Endothelial cell of umbilical vein (primary cell): ENCODE measurements around the gene TRPC4AP. TPM values are rescaled to one million over a fixed set of nuclear protein-coding genes. Genes with fewer than 3 reads are reported as not detected.

Source experiments
- BruUV-seq: library from RNA; stranded (reverse); fragments of 400-500 nt; replicated peaks from 2 replicates; lab custom pipeline; 2021; lab: Mats Ljungman, UMichigan
- CTCF ChIA-PET: fragments of 300-600, 350-600 bp; sonication (Branson Sonifier 250); formaldehyde crosslinking; loops from one replicate; lab custom pipeline; 2021; ENCODE audit warnings: antibody characterized with exemption, inconsistent platforms; lab: Charles Lee
- POLR2A ChIA-PET: fragments of 300-600, 350-600 bp; sonication (Branson Sonifier 250); formaldehyde crosslinking; loops from one replicate; lab custom pipeline; 2021; ENCODE audit warnings: antibody characterized with exemption, inconsistent platforms; lab: Charles Lee
- DNase-seq: peaks from one replicate; pipeline ENCODE4 v3.0.0-alpha.2; 2011; ENCODE audit warnings: low read depth, low spot score
- FAIRE-seq: peaks from 2 replicates; lab custom pipeline; 2011; peaks lifted over from hg19 to GRCh38; lab: Jason Lieb, UNC
- H2AFZ ChIP-seq: 2 replicates; pipeline ENCODE4 v1.6.0; 2012; ENCODE audit warnings: low read depth, low read length, control low read depth, inconsistent platforms
- H3K27ac ChIP-seq: 2 replicates; pipeline ENCODE4 v1.5.1; 2011; ENCODE audit warnings: low read depth, mild to moderate bottlenecking, control low read depth, low read length, moderate library complexity; ENCODE audit not compliant: insufficient read depth
- H3K27me3 ChIP-seq, 2 experiments: 2 replicates each; pipeline versions ENCODE4 v1.6.0 to v1.6.1; 2011; ENCODE audit warnings: low read length in 2 of 2, mixed read lengths in 1 of 2; ENCODE audit not compliant: control insufficient read depth in 2 of 2, insufficient read depth in 2 of 2
- H3K36me3 ChIP-seq, 2 experiments: 2 replicates in 1 of 2; 3 replicates in 1 of 2; pipeline ENCODE4 v1.5.1; 2011; ENCODE audit warnings: low read length in 2 of 2, mild to moderate bottlenecking in 1 of 2, moderate library complexity in 1 of 2; ENCODE audit not compliant: control insufficient read depth in 2 of 2, insufficient read depth in 2 of 2; ENCODE audit errors: extremely low read depth in 1 of 2
- H3K4me1 ChIP-seq: 3 replicates; pipeline ENCODE4 v1.5.1; 2011; ENCODE audit warnings: mild to moderate bottlenecking, low read length; ENCODE audit not compliant: control insufficient read depth, insufficient read depth; ENCODE audit errors: extremely low read depth
- H3K4me2 ChIP-seq: 2 replicates; pipeline ENCODE4 v1.6.1; 2011; ENCODE audit warnings: low read length, control low read depth, mixed read lengths; ENCODE audit not compliant: insufficient read depth
- H3K4me3 ChIP-seq, 3 experiments: fragments of 200-600 bp in 1 of 3; sonication (generic), shearing (Covaris generic) in 1 of 3; replicated peaks in 1 of 3; 2 replicates each; pipeline ENCODE4 v1.5.1; 2011 to 2016; ENCODE audit warnings: control low read depth in 3 of 3, low read length in 3 of 3, mild to moderate bottlenecking in 2 of 3, inconsistent platforms in 1 of 3, low read depth in 1 of 3, moderate library complexity in 1 of 3; ENCODE audit not compliant: insufficient read depth in 1 of 3
- H3K79me2 ChIP-seq: 2 replicates; pipeline ENCODE4 v1.6.0; 2012; ENCODE audit warnings: low read length, inconsistent platforms; ENCODE audit not compliant: control insufficient read depth, insufficient read depth
- H3K9ac ChIP-seq: replicated peaks from 2 replicates; pipeline ENCODE3; 2011; ENCODE audit warnings: low read length, control low read depth; ENCODE audit not compliant: insufficient read depth; ENCODE audit errors: extremely low read depth
- H3K9me1 ChIP-seq: replicated peaks from 3 replicates; pipeline ENCODE4 v1.6.0; 2011; ENCODE audit warnings: mild to moderate bottlenecking, low read length; ENCODE audit not compliant: control insufficient read depth, insufficient read depth; ENCODE audit errors: extremely low read depth
- H3K9me3 ChIP-seq: replicated peaks from 2 replicates; pipeline ENCODE4 v1.5.1; 2012; ENCODE audit warnings: low read length, inconsistent platforms; ENCODE audit not compliant: control insufficient read depth, insufficient read depth
- H4K20me1 ChIP-seq: replicated peaks from 2 replicates; pipeline ENCODE3; 2011; ENCODE audit warnings: mild to moderate bottlenecking, low read length; ENCODE audit not compliant: control insufficient read depth, insufficient read depth; ENCODE audit errors: extremely low read depth
- EZH2 ChIP-seq: IDR thresholded peaks from 2 replicates; pipeline ENCODE4 v1.6.1; 2012; ENCODE audit warnings: borderline replicate concordance, low read depth, mild to moderate bottlenecking, moderate library complexity, low read length, inconsistent platforms; ENCODE audit not compliant: severe bottlenecking
- FOS ChIP-seq: IDR thresholded peaks from 2 replicates; pipeline ENCODE4 v1.6.1; 2011; ENCODE audit warnings: mild to moderate bottlenecking, low read length, moderate library complexity, borderline replicate concordance; ENCODE audit not compliant: insufficient read depth
- GATA2 ChIP-seq: IDR thresholded peaks from 2 replicates; pipeline ENCODE4 v1.7.0; 2011; ENCODE audit warnings: low read depth, mild to moderate bottlenecking, moderate library complexity, mixed read lengths, low read length; ENCODE audit not compliant: insufficient read length, insufficient read depth
- JUN ChIP-seq: IDR thresholded peaks from 2 replicates; pipeline ENCODE4 v1.6.1; 2011; ENCODE audit warnings: borderline replicate concordance, low read depth; ENCODE audit not compliant: insufficient read length, insufficient read depth
- MYC ChIP-seq: IDR thresholded peaks from one replicate; pipeline ENCODE4 v1.6.1; 2011; ENCODE audit warnings: mild to moderate bottlenecking, low read depth, low read length
- POLR2A ChIP-seq: IDR thresholded peaks from 2 replicates; pipeline ENCODE4 v1.6.1; 2012; ENCODE audit warnings: low read depth, mild to moderate bottlenecking, control low read depth, low read length
- POLR2AphosphoS5 ChIP-seq: IDR thresholded peaks from 2 replicates; pipeline ENCODE4 v1.6.1; 2012; ENCODE audit warnings: low read depth, mild to moderate bottlenecking, control low read depth, low read length, moderate library complexity; ENCODE audit not compliant: insufficient read depth
- dilution Hi-C: fragments of 300-500 bp; cut with MboI; formaldehyde crosslinking; loops from one replicate; pipeline ENCODE4 v1.15.0; 2019; ENCODE audit warnings: low sequenced_read_pairs; ENCODE audit not compliant: extremely low pct_ligation_motif_present
- intact Hi-C: fragments of 100-400 bp; cut with micrococcal nuclease; formaldehyde crosslinking; loops from one replicate; pipeline ENCODE4 v1.10.0; 2022
- polyA plus RNA-seq, 4 experiments: library from polyadenylated mRNA; depleted of rRNA in 3 of 4; stranded (reverse) in 3 of 4; unstranded in 1 of 4; fragments of >200 nt; gene quantifications; 2 replicates each; pipeline versions ENCODE4 v1.2.1 to v1.2.3, GENCODE V29; 2011 to 2012; ENCODE audit warnings: missing spikeins in 1 of 4
- total RNA-seq: library from RNA; stranded (reverse); gene quantifications from 2 replicates; pipeline ENCODE4 v1.2.3, GENCODE V29; 2021
- TF ChIP-seq, protein P1 (sequence below), 2 donors: IDR thresholded peaks; 1 replicate in 1 of 2; 2 replicates in 1 of 2; pipeline ENCODE4 v1.5.1; 2011; ENCODE audit warnings: low read length in 2 of 2, mild to moderate bottlenecking in 2 of 2, moderate library complexity in 2 of 2, control low read depth in 1 of 2, inconsistent platforms in 1 of 2, low read depth in 1 of 2; ENCODE audit not compliant: insufficient read depth in 1 of 2; ENCODE audit errors: extremely low read depth in 1 of 2
- TF ChIP-seq, protein P2 (sequence below): IDR thresholded peaks from 2 replicates; pipeline ENCODE4 v1.6.1; 2011; ENCODE audit not compliant: insufficient read depth, insufficient read length

TRPC4AP gene
- total and polyA plus RNA-seq, 2 donors (not counting 3 experiments of a cell fraction or from before 2014, with no cell fraction given): 89.0 to 103 TPM

DNA sequence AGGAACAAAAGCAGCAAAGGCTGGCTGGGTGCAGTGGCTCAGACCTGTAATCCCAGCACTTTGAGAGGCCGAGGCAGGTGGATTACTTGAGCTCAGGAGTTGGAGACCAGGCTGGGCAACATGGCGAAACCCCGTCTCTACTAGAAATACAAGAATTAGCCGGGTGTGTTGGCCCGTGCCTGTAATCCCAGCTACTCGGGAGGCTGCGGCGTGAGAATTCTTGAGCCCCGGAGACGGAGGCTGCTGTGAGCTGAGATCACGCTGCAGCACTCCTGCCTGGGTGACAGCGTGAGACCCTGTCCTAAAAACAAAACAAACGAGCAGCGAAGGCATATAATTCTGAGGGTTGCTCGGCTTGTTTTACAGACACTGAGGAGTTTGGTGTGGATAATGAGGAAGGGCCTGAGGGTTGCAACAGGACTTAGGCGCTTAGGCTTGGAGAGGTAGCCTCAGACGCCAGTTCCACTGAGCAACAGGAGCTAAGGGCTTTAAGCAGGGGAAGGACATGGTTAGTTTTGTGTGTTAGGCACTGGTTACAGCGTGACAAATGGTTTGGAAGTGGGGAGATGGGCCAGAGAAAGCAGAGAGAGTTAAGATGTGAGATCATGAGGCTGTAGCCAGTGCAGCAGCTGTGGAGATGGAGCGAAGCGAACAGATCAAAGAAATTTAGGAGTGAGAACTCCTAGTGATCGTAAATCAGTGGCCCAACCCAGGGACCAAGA, 135.7 kb downstream of the TRPC4AP start:
- dilution Hi-C loops: no loop called here
- Histone ChIP-seq H3K9me1 (no peaks in the 10 kb centered on the region), H3K4me1 (peaks cover 17% of the 10 kb centered on the region), H3K4me2 (no peak overlapping the region), H3K79me2 (peaks cover 6% of the 10 kb centered on the region), H3K27me3 (no peaks in the 10 kb centered on the region), H3K27ac (no peak overlapping the region), H2AFZ (no peak overlapping the region), H4K20me1 (no peaks in the 10 kb centered on the region), H3K9ac (no peak overlapping the region), H3K36me3 (no peaks in the 10 kb centered on the region), H3K4me3 (no peak overlapping the region), H3K9me3 (no peaks in the 10 kb centered on the region)
- BruUV-seq: no TSS peak
- ChIA-PET POLR2A (interaction anchor here (0.6 to 1.5 kb wide), 2 partner anchors 83 kb away, joined by 3 to 7 read pairs; no protein-coding TSS in a partner anchor), CTCF (interaction anchor here (1.2 to 5.8 kb wide), 7 partner anchors 14 to 121 kb away, joined by 6 to 182 read pairs (median 8); partner anchors contain the start of genes ACSS2 and GGT7)
- DNase-seq: no peak
- intact Hi-C loops: loop anchor here (5.0 kb wide), 1 partner anchor 125 kb away; no protein-coding TSS in a partner anchor
- TF ChIP-seq POLR2A: no peak
- TF ChIP-seq MYC: no peak
- TF ChIP-seq, protein P1, sequence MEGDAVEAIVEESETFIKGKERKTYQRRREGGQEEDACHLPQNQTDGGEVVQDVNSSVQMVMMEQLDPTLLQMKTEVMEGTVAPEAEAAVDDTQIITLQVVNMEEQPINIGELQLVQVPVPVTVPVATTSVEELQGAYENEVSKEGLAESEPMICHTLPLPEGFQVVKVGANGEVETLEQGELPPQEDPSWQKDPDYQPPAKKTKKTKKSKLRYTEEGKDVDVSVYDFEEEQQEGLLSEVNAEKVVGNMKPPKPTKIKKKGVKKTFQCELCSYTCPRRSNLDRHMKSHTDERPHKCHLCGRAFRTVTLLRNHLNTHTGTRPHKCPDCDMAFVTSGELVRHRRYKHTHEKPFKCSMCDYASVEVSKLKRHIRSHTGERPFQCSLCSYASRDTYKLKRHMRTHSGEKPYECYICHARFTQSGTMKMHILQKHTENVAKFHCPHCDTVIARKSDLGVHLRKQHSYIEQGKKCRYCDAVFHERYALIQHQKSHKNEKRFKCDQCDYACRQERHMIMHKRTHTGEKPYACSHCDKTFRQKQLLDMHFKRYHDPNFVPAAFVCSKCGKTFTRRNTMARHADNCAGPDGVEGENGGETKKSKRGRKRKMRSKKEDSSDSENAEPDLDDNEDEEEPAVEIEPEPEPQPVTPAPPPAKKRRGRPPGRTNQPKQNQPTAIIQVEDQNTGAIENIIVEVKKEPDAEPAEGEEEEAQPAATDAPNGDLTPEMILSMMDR (IDR thresholded peaks at IDR 0.05; ENCODE audit: extremely low read depth in 1 of 2, insufficient read depth in 1 of 2, low read depth in 1 of 2, low read length in 2 of 2): no peak
- no peak for TF ChIP-seq EZH2
- TF ChIP-seq GATA2: no peak
- no peak for TF ChIP-seq FOS
- no peak for TF ChIP-seq POLR2AphosphoS5
- TF ChIP-seq, protein P2, sequence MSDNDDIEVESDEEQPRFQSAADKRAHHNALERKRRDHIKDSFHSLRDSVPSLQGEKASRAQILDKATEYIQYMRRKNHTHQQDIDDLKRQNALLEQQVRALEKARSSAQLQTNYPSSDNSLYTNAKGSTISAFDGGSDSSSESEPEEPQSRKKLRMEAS: no peak
- no peak for TF ChIP-seq JUN
- no peak for FAIRE-seq
